Hepatocyte (in vitro differentiated cells): Measurements from ENCODE around the gene CCDC66.

Experiments used
- EZH2phosphoT487 ChIP-seq: fragments of 200-600 bp; sonication (generic); IDR thresholded peaks from one replicate; pipeline ENCODE4 v1.6.1; 2018; ENCODE audit warnings: antibody characterized with exemption, mild to moderate bottlenecking, low read depth, moderate library complexity; ENCODE audit not compliant: unreplicated experiment, severe bottlenecking
- TF ChIP-seq, protein P1 (sequence below): fragments of 200-600 bp; sonication (generic); IDR thresholded peaks from 2 replicates; pipeline ENCODE4 v1.5.1; 2016; ENCODE audit warnings: antibody characterized with exemption, mild to moderate bottlenecking; ENCODE audit not compliant: poor library complexity

DNA sequence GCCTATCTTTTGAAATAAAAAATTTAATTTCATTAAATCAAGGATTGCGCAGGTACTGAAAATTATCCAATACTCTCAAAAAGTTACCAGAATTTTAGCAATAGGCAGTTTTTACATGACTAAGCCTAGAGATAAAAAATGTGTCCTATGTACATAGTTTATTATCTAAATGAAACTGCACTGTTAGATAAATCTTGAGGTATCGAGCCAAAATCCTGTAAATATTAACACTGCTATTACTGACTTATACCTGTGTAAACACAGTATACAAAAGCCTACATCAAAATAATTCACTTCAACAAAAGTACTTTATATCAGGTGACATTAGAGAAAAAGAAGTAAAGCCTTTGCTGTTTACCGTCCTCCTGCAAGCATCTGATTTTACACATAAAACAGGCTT lies 65.4 kb downstream of the CCDC66 start:
- TF ChIP-seq, protein P1, sequence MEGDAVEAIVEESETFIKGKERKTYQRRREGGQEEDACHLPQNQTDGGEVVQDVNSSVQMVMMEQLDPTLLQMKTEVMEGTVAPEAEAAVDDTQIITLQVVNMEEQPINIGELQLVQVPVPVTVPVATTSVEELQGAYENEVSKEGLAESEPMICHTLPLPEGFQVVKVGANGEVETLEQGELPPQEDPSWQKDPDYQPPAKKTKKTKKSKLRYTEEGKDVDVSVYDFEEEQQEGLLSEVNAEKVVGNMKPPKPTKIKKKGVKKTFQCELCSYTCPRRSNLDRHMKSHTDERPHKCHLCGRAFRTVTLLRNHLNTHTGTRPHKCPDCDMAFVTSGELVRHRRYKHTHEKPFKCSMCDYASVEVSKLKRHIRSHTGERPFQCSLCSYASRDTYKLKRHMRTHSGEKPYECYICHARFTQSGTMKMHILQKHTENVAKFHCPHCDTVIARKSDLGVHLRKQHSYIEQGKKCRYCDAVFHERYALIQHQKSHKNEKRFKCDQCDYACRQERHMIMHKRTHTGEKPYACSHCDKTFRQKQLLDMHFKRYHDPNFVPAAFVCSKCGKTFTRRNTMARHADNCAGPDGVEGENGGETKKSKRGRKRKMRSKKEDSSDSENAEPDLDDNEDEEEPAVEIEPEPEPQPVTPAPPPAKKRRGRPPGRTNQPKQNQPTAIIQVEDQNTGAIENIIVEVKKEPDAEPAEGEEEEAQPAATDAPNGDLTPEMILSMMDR: no peak
- TF ChIP-seq EZH2phosphoT487: no peak
